Neutrophil (primary cell): ENCODE data around the gene UBE2Q2.
"Not testable (repeated sequence)": the region's sequence is repeated elsewhere in the genome, so short reads cannot be mapped to it uniquely, and the experiment has no call there.

Source experiments
- H3K27ac ChIP-seq: fragments of 200-600 bp; sonication (generic); 2 replicates; pipeline ENCODE4 v1.5.1; 2016; ENCODE audit warnings: mild to moderate bottlenecking, moderate library complexity
- H3K27me3 ChIP-seq: fragments of 200-600 bp; sonication (generic); 2 replicates; pipeline ENCODE4 v1.6.0; 2016; ENCODE audit warnings: mild to moderate bottlenecking
- H3K36me3 ChIP-seq: fragments of 200-600 bp; sonication (generic); 2 replicates; pipeline ENCODE4 v1.5.1; 2017
- H3K4me1 ChIP-seq, 2 experiments: fragments of 200-600 bp in 1 of 2; sonication (generic) in 1 of 2; 1 replicate in 1 of 2; 2 replicates in 1 of 2; pipeline versions ENCODE4 v1.5.1 to v1.6.1; 2013 to 2016; ENCODE audit warnings: low read depth in 1 of 2, low read length in 1 of 2, mild to moderate bottlenecking in 1 of 2, moderate library complexity in 1 of 2; ENCODE audit not compliant: control insufficient read depth in 1 of 2, insufficient read depth in 1 of 2
- H3K4me3 ChIP-seq, 2 experiments: fragments of 200-600 bp in 1 of 2; sonication (generic) in 1 of 2; 1 replicate in 1 of 2; 2 replicates in 1 of 2; pipeline ENCODE4 v1.5.1; 2013 to 2016; ENCODE audit warnings: low read depth in 1 of 2, low read length in 1 of 2, mild to moderate bottlenecking in 1 of 2, moderate library complexity in 1 of 2
- H3K9me3 ChIP-seq: fragments of 200-600 bp; sonication (generic); 2 replicates; pipeline ENCODE4 v1.5.1; 2016
- TF ChIP-seq, protein P1 (sequence below): fragments of 200-600 bp; sonication (generic); IDR thresholded peaks from 2 replicates; pipeline ENCODE4 v1.5.1; 2016; ENCODE audit warnings: antibody characterized with exemption

The UBE2Q2 gene

DNA sequence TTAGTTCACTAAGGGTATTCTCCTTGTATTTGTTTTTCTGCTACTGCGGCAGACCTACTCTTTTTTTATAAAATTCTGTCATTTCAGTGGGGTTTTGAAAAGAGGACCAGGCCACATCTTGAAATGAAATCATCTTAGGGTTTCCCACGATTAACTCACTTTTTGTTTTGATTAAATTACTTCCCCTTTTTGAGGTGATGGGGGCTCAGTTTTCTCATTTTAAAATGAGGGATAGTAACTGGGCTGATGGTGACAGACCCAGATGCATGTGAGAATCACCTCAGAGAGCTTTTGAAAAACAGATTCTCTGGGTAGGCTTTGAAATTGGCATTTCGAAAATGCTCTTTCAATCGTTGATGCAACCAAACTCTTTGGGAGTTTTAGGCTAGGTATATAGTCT, 24.2 kb downstream of the UBE2Q2 start:
- H3K4me3 ChIP-seq, result no peak overlapping the region
- TF ChIP-seq, protein P1, sequence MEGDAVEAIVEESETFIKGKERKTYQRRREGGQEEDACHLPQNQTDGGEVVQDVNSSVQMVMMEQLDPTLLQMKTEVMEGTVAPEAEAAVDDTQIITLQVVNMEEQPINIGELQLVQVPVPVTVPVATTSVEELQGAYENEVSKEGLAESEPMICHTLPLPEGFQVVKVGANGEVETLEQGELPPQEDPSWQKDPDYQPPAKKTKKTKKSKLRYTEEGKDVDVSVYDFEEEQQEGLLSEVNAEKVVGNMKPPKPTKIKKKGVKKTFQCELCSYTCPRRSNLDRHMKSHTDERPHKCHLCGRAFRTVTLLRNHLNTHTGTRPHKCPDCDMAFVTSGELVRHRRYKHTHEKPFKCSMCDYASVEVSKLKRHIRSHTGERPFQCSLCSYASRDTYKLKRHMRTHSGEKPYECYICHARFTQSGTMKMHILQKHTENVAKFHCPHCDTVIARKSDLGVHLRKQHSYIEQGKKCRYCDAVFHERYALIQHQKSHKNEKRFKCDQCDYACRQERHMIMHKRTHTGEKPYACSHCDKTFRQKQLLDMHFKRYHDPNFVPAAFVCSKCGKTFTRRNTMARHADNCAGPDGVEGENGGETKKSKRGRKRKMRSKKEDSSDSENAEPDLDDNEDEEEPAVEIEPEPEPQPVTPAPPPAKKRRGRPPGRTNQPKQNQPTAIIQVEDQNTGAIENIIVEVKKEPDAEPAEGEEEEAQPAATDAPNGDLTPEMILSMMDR, result no peak
- no peaks in the 10 kb centered on the region for H3K9me3 ChIP-seq
- no peaks in the 10 kb centered on the region for H3K36me3 ChIP-seq
- H3K27ac ChIP-seq, result no peak overlapping the region
- no peaks in the 10 kb centered on the region for H3K27me3 ChIP-seq
- H3K4me1 ChIP-seq, result peaks cover 0 to 3% of the 10 kb centered on the region in 2 experiments

DNA sequence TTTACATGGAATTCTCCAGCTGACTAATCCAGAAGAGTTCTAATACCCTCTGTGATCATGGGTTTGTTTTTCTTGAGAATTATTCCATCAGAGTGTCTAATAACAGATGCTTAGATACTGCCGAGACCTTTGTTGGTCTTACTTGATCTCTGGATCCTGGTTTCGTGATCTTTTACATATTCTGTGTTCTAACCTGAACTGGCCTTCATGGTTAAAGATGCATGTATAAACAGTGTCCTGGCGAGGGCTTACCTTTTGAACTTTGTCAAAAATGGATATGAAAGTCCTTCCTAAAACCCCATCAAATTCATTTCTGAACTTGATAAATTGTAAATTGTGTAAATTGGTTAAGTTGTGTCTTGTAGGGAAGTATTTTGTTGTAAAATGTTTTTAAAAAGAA, 24.8 kb downstream of the UBE2Q2 start:
- Histone ChIP-seq H3K4me3 (no peak overlapping the region), H3K36me3 (no peaks in the 10 kb centered on the region), H3K4me1 (peaks cover 0 to 3% of the 10 kb centered on the region in 2 experiments), H3K27ac (no peak overlapping the region), H3K27me3 (no peaks in the 10 kb centered on the region), H3K9me3 (no peaks in the 10 kb centered on the region)
- TF ChIP-seq, protein P1, result no peak

DNA sequence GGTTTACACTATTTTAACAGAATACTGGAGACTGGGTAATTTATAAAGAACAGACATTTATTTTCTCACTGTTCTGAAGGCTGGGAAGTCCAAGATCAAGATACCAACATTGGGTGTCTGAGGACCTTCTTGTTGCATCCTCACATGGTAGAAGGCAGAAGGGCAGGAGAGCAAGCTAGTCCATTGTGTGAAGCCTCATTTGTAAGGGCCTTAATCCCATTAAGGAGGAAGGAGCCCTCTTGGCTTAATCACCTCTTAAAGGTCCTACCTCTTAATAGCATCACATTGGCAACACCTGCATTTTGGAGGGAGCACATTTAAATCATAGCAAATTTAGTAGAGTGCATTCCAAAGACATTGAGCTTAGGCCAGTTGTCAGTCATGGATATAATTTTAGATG, 26.2 kb downstream of the UBE2Q2 start:
- Histone ChIP-seq H3K4me1 (peaks cover 0 to 3% of the 10 kb centered on the region in 2 experiments), H3K36me3 (peaks cover 2% of the 10 kb centered on the region), H3K27me3 (no peaks in the 10 kb centered on the region), H3K27ac (no peak overlapping the region), H3K4me3 (no peak overlapping the region), H3K9me3 (no peaks in the 10 kb centered on the region)
- TF ChIP-seq, protein P1, result no peak

DNA sequence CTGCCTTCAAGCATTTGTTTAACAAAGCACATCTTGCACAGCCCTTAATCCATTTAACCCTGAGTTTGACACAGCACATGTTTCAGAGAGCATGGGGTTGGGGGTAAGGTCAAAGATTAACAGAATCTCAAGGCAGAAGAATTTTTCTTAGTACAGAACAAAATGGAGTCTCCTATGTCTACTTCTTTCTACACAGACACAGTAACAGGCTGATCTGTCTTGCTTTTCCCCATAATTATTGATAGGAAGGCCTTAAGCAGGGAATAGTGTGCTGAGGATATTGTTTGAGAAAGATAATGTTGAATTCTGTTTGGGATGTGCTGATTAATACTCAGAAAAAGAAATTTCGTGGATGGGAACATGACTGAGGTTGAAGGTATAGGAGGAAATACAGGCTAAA, 28.3 kb downstream of the UBE2Q2 start:
- not testable (repeated sequence) for H3K4me1 ChIP-seq, H3K27ac ChIP-seq, H3K27me3 ChIP-seq, H3K36me3 ChIP-seq, H3K9me3 ChIP-seq, H3K4me3 ChIP-seq

DNA sequence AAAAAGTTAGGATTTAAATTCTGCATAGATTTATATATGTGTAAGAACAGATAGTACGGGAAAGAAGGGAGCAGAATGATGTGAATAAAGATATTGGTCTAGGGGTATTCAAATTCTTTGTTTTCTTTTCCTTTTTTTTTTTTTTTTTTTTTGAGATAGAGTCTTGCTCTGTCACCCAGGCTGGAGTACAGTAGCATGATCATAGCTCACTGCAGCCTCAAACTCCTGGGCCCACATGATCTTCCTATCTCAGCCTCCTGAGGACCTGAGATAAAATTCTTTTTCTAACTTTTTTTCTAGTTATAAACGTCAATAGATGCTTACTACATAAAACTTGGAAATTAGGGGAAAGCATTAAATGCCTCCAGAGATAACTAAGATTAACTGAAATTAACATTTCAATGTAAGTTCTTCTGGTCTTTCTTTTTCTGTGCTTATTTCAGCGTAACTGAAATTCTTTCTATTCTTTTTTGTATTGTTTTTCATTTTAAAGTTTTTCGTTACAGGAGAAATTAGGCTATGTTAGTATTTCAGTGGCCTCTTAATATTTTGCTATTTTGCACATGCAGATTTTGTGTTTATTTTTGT, 29.2 kb downstream of the UBE2Q2 start:
- H3K36me3 ChIP-seq, result peaks cover 5% of the 10 kb centered on the region

DNA sequence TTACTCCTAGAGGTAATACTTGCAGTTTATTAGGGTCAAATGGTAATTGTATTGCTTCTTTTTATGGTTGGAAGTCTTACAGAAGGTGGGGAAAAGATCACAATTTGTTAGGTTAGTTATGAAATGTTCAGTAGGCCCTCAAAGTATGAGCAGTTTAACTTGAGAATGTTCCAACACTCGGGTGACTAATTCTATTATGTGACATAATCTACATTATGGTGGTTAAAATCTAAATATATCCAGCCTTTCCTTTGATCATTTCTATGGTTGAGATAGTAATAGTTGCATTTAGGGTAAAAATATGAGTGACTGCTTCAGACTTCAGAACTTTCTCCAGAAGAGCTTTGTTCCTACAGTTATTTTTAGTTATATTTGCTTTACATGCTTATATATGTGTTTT, 40.8 kb downstream of the UBE2Q2 start:
- TF ChIP-seq, protein P1, result no peak

More for the DNA sequence above, 29.2 kb downstream of the UBE2Q2 start:
- Histone ChIP-seq H3K27me3 (no peaks in the 10 kb centered on the region), H3K4me1 (peaks cover 0 to 3% of the 10 kb centered on the region in 2 experiments), H3K27ac (no peak overlapping the region), H3K9me3 (no peaks in the 10 kb centered on the region), H3K4me3 (no peak overlapping the region)
- TF ChIP-seq, protein P1, result no peak

More for the DNA sequence above, 40.8 kb downstream of the UBE2Q2 start:
- H3K27me3 ChIP-seq, result no peaks in the 10 kb centered on the region
- no peaks in the 10 kb centered on the region for H3K4me1 ChIP-seq
- no peaks in the 10 kb centered on the region for H3K36me3 ChIP-seq
- H3K4me3 ChIP-seq, result no peak overlapping the region
- H3K27ac ChIP-seq, result no peak overlapping the region
- H3K9me3 ChIP-seq, result no peaks in the 10 kb centered on the region
